ENCODE results near the gene DLGAP5. TPM values are rescaled to one million over a fixed set of nuclear protein-coding genes. Genes with fewer than 3 reads are reported as not detected.

The DLGAP5 gene
- total and polyA plus RNA-seq, 7 donors: 0.16 to 11.0 (median 0.96) TPM; not detected in 1

DNA sequence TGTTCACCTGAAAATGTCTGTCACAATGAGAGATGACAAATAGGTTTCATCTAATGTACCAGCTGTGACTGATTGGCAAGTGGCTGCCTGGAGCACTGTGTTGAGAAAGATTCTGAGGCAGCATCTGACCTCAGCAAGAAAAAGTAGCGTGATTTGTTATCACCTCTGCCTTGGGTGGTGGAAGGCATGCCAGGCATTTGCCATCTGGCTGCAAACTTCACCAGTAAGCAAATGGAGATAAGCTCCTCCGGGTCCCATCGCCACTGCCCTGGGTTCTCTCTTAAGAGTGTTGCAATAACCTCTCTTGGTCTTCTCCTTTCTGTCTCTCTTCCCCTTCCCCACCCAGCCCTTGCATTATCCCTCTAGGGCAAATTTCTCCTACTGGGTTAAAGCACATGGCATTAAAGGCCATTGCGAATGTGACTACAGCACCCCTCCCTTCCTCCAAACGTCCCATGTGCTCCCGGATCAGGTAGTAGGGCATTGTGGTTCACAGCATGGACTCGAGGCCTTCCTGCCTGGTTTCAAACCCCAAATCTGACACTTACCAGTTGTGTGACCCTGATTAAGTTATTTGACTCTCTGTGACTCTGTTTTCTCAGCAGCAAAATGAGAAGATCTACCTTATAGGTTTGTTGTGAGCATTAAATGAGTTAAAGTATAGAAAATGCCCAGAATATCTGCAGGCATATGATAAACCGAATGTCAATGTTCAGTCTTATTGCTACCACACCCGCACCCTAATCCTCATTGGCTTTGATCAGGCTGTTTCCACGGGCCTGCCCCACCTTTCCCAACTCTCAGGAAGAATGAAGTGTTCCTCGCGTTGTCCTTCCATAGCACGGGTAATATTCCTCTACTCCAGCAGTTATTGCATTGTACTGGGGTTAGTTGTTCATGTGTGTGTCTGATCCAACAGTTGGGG, 70.6 kb downstream of the DLGAP5 start:
- 21 to 69% methylated on average over 13 of the region's 13 CpGs for WGBS, 2 donors
- H3K36me3 ChIP-seq: no peaks in the 10 kb centered on the region
- no peak overlapping the region for H3K4me3 ChIP-seq
- DNase-seq: no peak
- H3K27ac ChIP-seq: no peak overlapping the region
- no peaks in the 10 kb centered on the region for H3K9me3 ChIP-seq
- intact Hi-C loops (cut with DNase I): no loop called here
- H3K4me1 ChIP-seq: peaks cover 0 to 35% (median 20%) of the 10 kb centered on the region in 4 donors
- TF ChIP-seq POLR2A (IDR thresholded peaks at IDR 0.05): no peak
- TF ChIP-seq EP300 (IDR thresholded peaks at IDR 0.05): no peak
- TF ChIP-seq POLR2AphosphoS5 (IDR thresholded peaks at IDR 0.05): no peak
- TF ChIP-seq, protein P1, sequence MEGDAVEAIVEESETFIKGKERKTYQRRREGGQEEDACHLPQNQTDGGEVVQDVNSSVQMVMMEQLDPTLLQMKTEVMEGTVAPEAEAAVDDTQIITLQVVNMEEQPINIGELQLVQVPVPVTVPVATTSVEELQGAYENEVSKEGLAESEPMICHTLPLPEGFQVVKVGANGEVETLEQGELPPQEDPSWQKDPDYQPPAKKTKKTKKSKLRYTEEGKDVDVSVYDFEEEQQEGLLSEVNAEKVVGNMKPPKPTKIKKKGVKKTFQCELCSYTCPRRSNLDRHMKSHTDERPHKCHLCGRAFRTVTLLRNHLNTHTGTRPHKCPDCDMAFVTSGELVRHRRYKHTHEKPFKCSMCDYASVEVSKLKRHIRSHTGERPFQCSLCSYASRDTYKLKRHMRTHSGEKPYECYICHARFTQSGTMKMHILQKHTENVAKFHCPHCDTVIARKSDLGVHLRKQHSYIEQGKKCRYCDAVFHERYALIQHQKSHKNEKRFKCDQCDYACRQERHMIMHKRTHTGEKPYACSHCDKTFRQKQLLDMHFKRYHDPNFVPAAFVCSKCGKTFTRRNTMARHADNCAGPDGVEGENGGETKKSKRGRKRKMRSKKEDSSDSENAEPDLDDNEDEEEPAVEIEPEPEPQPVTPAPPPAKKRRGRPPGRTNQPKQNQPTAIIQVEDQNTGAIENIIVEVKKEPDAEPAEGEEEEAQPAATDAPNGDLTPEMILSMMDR (IDR thresholded peaks at IDR 0.05): no peak
- H3K27me3 ChIP-seq: no peaks in the 10 kb centered on the region

DNA sequence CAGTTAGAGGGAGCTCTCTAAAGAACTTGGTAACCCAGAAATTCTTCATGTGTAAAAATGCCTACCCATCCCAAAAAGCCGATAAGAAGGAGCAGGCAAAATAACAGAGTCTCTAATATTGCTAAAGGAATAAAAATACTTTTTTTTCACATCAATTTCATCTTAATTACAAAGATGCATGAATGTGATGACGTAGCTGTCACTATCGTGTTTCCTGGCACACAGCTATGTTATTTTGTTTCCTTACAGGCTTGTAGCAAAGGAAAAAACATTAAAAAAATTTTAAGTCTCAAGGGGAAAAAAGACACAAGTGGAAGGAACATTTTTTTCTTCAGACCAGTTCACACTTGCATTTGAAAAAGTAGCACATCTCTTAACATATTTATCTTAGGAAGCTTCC, 72.6 kb downstream of the DLGAP5 start:
- H3K27ac ChIP-seq: peak overlapping the region; percentile 35 to 69 (median 48)
- H3K4me1 ChIP-seq: peaks cover 0 to 19% (median 18%) of the 10 kb centered on the region in 4 donors
- H3K9me3 ChIP-seq: no peaks in the 10 kb centered on the region
- no peaks in the 10 kb centered on the region for H3K36me3 ChIP-seq
- intact Hi-C loops (cut with DNase I): no loop called here
- no peaks in the 10 kb centered on the region for H3K27me3 ChIP-seq
- no peak for TF ChIP-seq POLR2A (IDR thresholded peaks at IDR 0.05)
- no peak for TF ChIP-seq POLR2AphosphoS5 (IDR thresholded peaks at IDR 0.05)
- no peak for TF ChIP-seq EP300 (IDR thresholded peaks at IDR 0.05)
- TF ChIP-seq, protein P1 (IDR thresholded peaks at IDR 0.05): no peak
- no peak for DNase-seq
- no peak overlapping the region for H3K4me3 ChIP-seq
- 58 to 69% methylated on average over 3 of the region's 3 CpGs for WGBS, 2 donors

DNA sequence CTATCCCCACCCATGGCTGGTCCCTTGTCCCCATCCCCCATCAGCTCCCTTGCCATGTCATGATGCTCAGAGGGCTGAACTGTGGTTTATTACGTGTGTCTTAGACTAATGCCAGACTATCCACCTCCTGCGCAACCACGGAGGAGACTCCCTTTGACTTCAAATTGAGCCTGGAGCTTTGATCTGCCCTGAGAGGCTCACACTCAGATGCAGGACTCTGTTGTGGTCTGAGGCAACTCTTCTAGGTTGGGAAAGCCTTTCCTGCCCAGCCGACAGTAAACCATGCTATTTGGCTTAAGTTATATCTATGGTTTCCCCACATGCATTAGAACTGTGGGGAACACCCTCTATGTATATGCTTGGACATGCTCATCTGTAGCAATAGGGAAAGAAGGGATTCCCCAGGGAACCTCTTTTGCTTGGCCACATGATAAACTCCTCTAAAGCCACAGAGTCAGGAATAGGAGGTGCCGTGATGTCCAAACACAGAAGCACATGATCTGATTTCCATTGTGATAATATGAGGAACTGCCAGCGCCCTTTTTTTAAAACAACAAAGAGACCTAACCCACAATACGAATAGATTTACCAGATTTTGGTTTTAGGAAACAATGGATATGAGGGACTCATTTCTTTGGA, 73.5 kb downstream of the DLGAP5 start:
- no peak overlapping the region for H3K4me3 ChIP-seq
- no peaks in the 10 kb centered on the region for H3K27me3 ChIP-seq
- peak; percentile 19 for DNase-seq
- no peaks in the 10 kb centered on the region for H3K36me3 ChIP-seq
- intact Hi-C loops (cut with DNase I): no loop called here
- H3K4me1 ChIP-seq: peaks cover 0 to 14% (median 11%) of the 10 kb centered on the region in 4 donors
- H3K9me3 ChIP-seq: no peaks in the 10 kb centered on the region
- TF ChIP-seq, protein P1 (IDR thresholded peaks at IDR 0.05): no peak
- no peak for TF ChIP-seq EP300 (IDR thresholded peaks at IDR 0.05)
- TF ChIP-seq POLR2AphosphoS5 (IDR thresholded peaks at IDR 0.05): peak in 1 of 4 donors; percentile 25
- no peak for TF ChIP-seq POLR2A (IDR thresholded peaks at IDR 0.05)
- WGBS, 2 donors: 71 to 77% methylated on average over 7 of the region's 7 CpGs
- H3K27ac ChIP-seq: peak overlapping the region; percentile 35 to 69 (median 48)

DNA sequence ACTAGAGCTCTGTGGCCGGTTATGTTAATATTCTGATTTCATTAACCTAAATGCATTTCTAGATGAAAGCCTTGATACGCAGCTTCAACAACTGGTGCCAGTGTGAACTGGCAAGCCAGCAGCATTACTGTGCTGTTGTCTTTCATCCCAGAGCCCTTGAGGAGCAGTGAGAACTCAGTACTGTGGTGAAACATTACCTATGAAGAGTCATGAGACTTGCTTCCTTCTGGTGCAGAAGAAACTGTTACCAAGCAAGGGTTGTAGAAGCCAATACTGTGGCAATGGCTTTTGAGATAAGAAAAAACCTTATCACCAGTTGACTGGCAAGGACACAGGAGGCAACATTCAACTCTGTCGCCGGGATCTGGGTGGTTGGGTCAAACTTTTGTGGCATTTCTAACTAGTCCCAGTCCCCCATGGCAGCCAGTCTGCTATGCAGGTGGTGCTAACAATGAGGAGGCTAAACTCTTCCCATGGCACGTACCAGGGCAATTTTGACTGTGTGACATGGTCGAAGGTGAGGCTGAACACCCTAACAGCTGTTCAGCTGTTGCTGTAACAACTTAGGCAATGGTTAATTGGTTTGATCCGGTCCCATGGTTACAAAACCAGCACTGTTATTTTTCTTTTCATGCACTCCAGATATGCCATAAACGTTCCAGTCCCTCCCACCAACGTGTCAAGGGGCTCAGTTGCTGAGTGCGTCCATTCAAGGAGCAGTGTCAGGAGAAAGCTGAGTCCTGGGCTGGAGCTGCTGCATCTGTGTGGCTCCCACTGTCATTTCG, 74.9 kb downstream of the DLGAP5 start:
- Histone ChIP-seq H3K36me3 (no peaks in the 10 kb centered on the region), H3K27ac (no peak overlapping the region), H3K27me3 (no peaks in the 10 kb centered on the region), H3K4me3 (no peak overlapping the region), H3K4me1 (no peaks in the 10 kb centered on the region), H3K9me3 (no peaks in the 10 kb centered on the region)
- no peak for TF ChIP-seq POLR2AphosphoS5 (IDR thresholded peaks at IDR 0.05)
- no peak for TF ChIP-seq EP300 (IDR thresholded peaks at IDR 0.05)
- TF ChIP-seq, protein P1 (IDR thresholded peaks at IDR 0.05): no peak
- no peak for TF ChIP-seq POLR2A (IDR thresholded peaks at IDR 0.05)
- DNase-seq: peak; percentile 38
- 19 to 71% methylated on average over 11 of the region's 11 CpGs for WGBS, 2 donors
- intact Hi-C loops (cut with DNase I): no loop called here
